HG03432 (cell line): ENCODE results near the gene PPP1R15A.
"Not testable (repeated sequence)": the region's sequence is repeated elsewhere in the genome, so short reads cannot be mapped to it uniquely, and the experiment has no call there.

ENCODE experiments used
- ATAC-seq: cut with Tn5 transposase; IDR thresholded peaks from one replicate; pipeline ENCODE4 v1.9.1; 2021; ENCODE audit warnings: mild to moderate bottlenecking, moderate library complexity; ENCODE audit not compliant: unreplicated experiment

Gene PPP1R15A

DNA sequence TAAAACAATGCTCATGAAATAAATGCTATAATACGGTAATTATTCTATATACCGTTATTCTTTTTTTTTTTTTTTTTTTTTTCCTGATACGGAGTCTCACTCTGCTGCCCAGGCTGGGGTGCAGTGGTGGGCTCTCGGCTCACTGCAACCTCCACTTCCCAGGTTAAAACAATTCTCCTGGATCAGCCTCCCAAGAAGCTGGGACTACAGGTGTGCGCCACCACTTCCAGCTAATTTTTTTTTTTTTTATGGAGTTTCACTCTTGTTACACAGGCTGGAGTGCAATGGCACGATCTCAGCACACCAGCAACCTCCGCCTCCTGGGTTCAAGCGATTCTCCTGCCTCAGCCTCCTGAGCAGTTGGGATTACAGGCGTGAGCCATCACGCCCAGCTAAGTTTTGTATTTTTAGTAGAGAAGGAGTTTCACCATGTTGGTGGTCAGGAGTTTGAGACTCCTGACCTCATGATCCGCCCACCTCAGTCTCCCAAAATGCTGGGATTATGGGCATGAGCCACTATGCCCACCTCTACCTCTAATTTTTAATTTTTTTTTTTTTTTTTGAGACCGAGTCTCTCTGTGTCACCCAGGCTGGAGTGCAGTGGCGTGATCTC, 6.9 kb downstream of the PPP1R15A start:
- no peak for ATAC-seq

DNA sequence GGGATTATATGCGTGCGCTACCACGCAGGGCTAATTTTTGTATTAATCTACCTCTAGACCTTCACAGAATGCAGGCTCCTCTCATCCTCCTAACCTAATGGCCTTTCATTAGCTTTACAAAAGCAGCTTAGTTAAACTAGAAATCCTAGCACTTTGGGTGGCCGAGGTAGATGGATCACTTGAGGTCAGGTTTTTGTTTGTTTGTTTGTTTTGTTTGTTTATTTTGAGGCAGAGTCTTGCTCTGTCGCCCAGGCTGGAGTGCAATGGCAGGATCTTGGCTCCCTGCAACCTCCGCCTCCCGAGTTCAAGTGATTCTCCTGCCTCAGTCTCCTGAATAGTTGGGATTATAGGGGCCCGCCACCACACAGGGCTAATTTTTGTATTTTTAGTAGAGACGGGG, 7.5 kb downstream of the PPP1R15A start:
- ATAC-seq: not testable (repeated sequence)

DNA sequence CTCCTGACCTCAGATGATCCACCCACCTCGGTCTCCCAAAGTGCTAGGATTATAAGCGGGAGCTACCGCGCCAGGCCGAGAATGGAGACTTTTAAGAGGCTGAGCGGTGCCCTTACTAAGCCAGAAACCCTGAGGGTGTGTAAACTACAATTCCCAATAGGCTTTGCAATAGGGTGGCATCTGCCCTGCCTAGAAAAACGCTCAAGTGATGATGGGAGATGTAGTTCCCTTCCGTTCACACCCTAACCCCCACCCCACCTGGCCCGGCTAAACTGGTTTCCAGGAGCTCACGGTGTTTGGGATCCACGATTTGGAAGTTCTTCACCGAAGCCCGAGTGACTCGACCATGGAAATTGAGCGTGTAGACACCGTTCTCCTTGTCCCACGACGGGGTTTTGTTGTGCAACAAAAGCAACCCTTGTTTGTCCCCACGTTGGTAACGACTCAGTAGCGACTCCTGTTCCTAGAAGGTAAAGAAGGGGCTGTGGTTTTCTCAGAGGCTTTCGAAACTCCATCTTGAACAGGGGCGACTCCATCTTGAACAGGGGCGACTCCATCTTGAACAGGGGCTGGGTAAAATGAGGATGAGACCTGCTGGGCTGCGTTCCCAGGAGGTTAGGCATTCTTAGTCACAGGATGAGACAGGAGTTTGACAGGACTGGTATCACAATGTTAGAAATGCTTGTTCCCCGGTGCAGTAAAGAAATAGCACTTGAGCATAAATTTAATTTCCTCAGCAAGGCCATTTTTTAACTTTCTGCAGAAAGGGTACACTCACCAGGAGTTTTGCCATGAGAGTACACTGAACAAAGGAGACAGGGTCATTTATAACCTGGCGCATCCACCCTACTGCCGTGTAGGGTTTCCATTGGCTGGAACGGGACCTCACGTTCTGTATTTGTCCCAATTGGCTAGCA, 9.8 kb downstream of the PPP1R15A start:
- no peak for ATAC-seq

DNA sequence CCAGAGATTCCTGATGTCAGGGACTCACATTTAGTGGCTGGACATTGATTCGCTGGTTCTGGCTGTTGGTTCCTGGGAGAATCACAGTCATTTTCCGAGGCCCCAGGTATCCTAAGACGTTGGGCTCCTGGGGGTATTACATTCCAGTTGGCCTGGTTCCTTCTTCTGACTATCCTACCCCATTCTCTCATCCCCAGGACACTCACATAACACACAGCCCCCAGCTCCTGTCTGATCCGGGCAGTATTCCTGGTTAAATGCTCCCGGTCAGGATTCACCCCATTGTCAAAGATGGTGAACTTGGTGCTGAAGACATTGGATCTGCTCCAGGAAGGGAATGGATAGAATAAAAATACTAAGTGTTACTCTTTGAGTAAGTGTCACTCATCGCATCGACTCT, 11.5 kb downstream of the PPP1R15A start:
- no peak for ATAC-seq

DNA sequence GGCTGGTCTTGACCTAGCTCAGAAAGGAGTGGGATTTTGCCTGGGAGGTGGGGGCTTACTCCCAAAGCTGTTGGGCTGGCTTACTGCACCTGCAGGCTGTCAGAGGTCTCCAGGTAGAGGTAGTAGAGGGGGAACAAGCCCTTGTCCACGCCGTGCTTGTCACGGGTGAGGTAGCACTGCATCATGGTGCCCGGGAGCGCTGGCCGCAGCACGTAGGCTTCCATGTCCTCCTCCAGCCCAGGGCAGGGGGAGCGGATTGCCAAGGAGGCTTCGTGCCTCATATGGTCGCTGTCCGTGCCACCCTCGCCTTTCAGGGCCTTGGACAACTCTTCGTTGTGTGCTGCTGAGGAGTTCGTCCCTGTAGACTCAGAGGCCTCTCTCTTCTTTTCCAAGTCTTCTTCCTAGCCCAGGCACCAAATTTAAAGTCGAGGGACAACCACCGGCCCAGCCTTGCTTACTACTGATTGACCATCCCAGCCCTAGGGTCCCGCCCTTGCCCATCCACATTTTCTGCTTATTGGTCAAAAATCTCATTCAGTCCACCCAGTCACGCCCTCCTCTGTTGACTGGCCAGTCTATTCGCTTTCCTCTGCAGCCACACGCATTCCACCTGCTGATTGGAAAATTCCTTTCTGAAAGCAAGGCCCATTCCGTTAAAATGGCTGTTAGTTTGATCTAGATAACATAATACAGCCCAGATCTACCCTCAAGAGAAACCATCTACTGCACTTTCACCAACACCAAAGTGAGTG, 15.8 kb downstream of the PPP1R15A start:
- ATAC-seq: no peak

DNA sequence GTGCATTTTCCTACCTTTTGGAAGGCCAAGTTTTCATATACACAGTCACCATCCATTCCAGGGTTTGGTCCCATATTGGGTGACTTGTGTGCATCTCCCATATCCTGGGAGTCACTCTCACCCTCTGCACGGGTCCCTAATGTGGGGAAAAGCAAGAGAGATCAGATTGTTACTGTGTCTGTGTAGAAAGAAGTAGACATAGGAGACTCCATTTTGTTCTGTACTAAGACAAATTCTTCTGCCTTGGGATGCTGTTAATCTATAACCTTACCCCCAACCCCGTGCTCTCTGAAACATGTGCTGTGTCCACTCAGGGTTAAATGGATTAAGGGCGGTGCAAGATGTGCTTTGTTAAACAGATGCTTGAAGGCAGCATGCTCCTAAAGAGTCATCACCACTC, 17.3 kb downstream of the PPP1R15A start:
- not testable (repeated sequence) for ATAC-seq

DNA sequence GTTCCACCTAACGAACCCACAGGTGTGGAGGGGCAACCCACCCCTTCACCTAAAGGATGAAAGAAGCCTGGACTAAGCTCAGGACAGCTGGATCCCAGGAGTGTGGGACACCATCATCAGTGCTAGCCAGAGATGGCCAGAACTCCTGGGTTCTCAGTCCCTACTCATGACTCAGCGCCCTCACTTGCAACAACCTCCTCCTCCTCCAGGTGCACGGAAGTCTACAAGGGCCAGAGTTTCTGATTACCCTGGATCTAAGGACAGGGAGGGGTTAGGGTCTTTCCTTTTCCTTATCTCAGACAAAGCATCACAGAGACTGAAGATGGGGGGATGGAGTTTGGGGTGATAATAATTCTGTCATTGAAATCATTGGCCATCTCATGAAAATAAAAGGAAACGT, 18.3 kb downstream of the PPP1R15A start:
- no peak for ATAC-seq

DNA sequence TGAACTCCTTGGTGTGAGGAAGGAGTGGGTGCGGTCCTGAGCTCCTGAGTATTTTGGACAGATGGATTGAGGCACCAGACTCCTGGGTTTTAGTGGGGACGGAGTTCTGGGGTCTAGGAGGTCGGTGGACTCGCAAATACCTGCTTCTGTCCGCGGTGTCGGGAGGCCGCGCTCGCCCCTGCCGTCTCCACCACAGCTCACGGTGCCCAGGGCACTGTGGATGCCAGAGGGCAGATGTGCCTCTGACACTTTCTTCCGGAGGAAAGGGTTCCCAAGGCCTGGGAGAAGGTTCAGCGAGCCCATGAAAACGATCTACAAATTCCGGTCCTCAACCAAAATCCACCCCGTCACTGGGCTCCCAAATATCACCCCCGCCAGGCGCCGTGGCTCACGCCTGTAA, 23.0 kb downstream of the PPP1R15A start:
- no peak for ATAC-seq

DNA sequence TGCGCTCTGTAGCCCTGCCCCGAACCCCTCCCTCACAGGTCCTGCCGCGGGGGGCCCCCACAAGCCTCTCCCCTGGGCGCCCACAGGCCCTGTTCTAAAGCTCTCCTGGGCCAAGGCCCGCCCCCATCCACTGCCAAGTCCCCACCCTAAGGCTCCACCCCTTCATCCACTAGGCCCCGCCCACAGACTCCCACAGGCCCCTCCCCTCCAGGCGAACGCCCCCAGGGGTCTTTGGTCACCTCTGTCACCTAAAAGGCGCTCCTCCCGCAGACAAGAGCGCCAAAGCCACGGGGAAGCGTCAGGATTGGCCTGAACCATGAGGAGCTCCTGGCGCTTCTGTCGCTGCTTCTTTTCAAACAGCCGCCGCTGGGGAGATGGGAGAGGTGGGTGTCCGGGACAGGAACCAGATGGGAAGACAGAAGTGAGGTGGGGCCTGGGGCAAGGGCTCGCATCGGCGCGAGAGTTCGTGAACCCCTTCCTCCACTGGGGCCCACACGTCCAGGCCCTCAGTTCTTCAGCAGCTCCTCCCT, 24.0 kb downstream of the PPP1R15A start:
- no peak for ATAC-seq

DNA sequence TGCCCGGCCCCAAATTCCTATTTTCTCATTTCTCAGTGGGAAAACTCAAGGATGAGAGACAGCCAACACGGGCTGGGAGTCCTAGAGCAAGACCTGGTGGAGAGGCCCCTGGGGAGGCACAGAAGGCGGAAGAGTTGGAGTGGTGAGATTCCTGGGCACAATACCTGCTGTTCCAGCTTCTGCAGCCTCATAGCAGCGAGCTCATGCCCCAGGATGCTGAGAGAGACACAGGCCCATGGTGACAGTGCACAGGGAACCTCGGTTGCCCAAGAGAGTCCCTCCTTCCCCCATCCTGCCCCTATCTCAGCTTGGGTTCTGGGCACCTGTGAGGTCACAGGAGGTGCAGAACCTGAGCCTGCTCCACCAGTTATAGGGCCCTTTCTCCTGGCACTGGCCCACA, 25.0 kb downstream of the PPP1R15A start:
- no peak for ATAC-seq

DNA sequence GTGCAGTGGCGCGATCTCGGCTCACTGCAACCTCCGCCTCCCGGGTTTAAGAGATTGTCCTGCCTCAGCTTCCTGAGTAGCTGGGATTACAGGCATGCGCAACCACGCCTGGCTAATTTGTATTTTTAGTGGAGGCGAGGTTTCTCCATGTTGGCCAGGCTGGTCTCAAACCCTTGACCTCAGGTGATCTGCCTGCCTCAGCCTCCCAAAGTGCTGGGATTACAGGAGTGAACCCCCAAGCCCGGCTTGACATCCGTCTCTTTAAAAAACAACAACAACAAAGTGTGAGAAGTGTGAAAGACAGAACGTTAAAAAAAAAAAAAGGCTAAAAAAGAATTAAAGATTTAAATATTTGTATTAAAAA, 27.1 kb downstream of the PPP1R15A start:
- ATAC-seq: not testable (repeated sequence)

DNA sequence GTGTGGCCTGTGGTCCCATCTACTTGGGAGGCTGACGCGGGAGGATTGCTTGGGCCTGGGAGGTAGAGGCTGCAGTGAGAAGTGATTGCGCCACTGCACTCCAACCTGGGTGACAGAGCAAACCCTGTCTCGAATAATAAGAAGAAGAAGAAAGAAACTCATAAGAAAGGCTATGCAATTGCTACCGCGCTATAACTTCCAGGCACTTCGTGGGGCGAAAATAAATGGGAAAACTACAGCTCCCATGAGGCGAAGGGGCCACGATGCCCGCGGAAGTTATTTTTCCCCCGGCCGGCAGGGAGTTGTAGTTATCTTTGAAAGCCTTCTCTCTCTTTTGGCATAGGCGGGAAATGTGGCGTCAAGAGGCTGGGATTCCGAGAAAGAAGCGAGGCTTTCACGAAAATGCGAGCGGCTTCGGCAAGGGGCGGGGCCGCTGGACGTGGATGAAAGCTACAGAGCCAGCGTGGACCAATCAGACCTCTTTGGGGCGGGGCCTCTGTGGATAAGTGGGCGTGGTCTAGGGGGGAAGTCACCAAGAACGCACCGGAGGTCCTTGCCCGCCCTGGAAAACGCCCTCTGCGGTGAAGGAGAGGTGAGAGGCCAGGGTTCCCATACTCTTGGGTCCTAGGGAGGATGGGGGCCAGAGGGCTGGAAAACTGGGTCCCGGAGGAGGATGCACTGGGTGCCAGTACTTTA, 27.7 kb downstream of the PPP1R15A start, which contains the start of gene NUCB1:
Gene NUCB1, plus strand, starts transcription at position 532 of the 696 bp plus-strand sequence. CDS start 485 bp downstream, outside the sequence.
- peak; percentile 86 for ATAC-seq

DNA sequence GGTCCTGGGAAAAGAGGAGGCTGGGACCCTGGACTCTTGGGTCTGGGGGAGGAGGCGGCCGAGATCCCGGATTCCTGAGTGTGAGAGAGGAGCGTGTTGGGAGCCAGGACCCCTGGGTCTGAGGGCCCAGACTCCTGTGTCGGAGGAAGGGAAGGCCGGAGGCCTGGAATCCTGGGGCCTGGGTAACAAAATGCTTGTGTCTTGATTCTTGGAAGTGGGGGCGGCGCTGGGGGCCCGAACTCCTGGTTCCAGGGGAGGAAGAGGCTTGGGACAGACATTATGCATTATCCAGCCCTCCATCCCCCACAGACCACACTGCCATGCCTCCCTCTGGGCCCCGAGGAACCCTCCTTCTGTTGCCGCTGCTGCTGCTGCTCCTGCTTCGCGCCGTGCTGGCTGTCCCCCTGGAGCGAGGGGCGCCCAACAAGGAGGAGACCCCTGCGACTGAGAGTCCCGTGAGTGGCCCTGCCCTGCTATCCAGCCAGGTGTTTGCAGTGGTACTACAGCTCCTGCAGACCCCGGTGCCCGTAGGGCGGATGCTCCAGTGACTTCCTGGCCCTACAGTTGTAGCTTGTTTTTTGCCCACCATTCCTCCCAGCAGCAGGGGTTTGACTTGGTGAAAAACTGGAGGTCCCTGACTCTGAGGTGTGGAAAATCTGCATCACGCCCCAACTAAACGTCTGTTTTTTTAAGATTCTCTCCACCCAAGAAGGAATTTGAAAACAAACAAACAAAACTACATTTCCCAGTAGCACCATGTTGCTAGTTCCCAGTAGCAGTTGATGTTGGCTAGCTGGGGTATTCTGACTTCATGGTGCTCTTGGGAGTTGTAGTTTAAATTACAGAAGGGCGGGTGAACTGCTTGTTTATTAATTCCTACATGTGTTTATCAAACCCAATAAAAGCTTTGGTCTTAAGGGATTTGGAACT, 28.5 kb downstream of the PPP1R15A start:
- no peak for ATAC-seq

DNA sequence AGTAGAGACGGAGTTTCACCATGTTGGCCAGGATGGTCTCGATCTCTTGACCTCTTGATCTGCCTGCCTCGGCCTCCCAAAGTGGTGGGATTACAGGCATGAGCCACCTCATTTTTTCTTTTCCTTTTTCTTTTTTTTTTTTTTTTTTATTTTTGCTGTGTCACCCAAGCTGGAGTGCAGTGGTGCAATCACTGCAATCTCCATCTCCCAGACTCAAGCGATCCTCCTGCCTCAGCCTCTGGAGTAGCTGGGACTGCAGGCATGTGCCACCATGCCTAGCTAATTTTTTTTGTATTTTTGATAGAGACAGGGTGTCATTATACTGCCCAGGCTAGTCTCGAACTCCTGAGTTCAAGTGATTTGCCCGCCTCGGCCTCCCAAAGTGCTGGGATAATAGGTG, 30.1 kb downstream of the PPP1R15A start:
- ATAC-seq: not testable (repeated sequence)

DNA sequence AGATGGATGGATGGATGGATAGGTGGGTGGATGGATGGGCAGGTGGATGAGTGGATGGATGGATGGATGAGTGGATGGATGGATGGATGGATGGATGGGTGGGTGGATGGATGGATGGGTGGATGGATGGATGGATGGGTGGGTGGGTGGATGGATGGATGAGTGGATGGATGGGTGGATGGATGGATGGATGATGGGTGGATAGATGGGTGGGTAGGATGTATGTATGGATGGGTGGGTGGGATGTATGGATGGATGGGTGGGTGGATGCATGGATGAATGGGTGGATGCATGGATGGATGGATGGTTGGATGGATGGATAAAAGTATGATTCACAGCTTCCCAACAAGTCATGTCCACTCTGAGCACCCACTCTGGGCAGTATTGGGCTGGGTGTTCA, 31.6 kb downstream of the PPP1R15A start:
- ATAC-seq: not testable (repeated sequence)

DNA sequence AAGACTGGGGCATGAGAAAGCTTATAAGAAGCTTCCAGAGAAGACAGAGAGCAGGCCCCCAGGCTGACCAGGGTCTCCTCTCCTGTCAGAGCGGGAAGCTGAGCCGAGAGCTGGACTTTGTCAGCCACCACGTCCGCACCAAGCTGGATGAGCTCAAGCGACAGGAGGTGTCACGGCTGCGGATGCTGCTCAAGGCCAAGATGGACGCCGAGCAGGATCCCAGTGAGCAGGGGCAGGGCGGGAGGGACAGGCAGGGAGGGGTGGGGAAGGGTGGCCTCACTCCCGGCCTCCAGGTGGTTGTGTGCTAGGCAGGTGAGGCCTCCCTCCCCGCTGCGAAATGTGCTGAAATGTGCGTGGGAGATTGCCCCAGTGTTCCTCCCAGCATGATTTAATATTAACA, 33.4 kb downstream of the PPP1R15A start:
- no peak for ATAC-seq

DNA sequence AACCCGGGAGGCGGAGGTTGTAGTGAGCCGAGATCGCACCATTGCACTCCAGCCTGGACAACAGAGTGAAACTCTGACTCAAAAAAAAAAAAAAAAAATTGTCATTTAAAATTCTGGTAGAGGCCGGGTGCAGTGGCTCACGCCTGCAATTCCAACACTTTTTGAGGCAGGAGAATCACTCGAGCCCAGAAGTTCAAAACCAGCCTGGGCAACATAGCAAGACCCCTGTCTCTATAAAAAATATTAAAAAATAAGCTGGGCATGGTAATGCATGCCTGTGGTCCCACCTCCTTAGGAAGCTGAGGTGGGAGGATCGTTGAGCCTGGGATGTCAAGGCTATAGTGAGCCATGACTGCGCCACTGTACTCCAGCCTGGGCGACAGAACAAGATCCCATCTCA, 34.1 kb downstream of the PPP1R15A start:
- ATAC-seq: no peak

DNA sequence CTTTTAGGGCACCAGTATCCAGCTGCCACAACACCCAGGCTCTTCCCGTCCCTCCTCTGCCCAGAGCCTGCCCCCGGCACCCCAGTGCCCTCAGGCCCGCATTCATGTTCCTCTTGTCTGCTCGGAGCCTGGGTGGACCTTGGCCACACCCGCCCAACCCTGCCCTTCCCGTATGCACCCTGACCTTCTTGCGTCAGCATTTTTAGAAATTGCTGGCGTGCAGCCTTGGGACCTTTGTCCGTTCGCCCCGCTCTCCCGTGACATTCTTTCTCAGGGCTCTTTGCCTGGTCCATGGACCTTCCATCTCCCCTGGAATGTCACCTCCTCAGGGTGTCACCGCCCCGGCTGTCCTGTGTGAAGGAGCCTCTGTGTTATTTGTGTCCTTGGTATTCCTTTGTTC, 35.5 kb downstream of the PPP1R15A start:
- ATAC-seq: no peak

DNA sequence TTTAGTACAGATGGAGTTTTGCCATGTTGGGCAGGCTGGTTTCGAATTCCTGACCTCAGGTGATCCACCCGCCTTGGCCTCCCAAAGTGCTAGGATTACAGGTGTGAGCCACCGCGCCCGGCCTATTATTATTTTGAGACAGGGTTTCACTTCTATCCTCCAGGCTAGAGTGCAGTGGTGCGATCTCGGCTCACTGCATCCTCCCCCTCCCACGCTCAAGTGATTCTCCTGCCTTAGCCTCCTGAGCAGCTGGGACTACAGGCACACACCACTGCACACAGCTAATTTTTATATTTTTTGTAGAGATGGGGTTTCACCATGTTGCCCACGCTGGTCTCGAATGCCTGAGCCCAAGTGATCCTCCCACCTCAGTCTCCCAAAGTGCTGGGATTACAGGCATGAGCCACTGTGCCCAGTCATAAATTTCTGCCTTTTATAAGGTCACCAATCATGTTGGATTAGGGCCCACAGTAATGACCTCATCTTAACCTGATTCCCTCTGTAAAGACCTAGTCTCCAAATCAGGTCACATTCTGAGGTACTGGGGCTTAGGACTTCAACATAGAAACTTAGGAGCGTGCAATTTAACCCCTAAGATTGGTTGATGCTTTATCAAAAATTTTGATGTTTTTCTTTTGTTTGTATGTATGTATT, 37.3 kb downstream of the PPP1R15A start:
- ATAC-seq: not testable (repeated sequence)
